Inflammatory macrophage treated with lipopolysaccharide for 1 hour (primary cell): ENCODE results near the gene RAB38.
A peak's percentile ranks its signal among the peaks of the same experiment; 100 is the strongest.

Source experiments
- DNase-seq, 2 donors: peaks; one replicate each; pipeline ENCODE4 v3.0.0-alpha.2; 2020 to 2022

Gene RAB38

DNA sequence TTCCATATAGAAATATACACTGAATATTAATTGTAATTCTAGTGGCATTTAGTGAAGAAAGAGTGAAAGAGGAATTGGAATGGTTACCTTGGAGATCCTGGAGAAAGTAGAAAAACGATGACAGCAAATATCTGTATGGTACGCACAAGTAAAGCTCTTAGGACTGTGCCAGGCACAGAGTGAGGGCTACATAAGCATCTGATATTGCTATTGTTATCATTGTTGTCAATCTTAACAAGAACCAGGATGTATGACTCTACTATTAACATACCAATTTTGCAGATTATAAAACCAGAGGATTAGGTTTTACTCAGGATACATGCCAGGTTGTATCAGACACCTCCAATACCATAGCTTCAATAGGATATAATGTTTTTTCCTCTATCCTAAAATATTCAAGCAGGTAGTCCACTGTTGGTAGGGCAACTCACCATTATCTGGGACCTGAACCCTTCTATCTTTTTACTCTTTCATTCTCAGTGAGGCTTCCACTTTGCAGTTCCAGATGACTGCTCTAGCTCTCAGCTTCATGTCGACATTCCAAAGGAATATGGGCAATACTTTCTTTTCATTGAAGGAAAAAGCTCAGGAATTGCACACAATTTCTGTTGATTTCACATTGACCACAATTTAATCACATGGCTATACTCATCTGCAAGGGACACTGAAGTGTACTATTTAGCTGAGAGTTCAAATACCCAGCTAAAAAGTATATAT lies 73.2 kb downstream of the RAB38 start:
- DNase-seq = peak in 1 of 2 donors; percentile 6

DNA sequence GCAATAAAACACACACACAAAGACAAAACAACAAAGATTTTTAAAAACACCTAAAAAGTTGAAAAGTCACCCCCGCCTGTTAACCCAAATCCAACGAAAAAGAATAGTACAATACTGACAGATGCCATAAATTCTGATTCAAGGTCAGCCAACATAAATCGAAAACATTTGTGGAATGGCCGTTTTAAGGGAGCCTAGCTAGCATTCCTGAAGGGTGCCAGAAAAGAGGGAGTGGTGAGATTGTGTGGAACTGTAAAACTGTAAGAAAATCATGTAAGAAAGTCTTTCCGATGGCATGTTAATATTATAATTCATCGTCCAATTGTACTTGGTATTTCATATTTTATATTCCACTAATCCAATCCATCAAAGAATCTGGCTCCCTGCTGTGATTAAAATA lies 75.1 kb downstream of the RAB38 start:
- no peak for DNase-seq

DNA sequence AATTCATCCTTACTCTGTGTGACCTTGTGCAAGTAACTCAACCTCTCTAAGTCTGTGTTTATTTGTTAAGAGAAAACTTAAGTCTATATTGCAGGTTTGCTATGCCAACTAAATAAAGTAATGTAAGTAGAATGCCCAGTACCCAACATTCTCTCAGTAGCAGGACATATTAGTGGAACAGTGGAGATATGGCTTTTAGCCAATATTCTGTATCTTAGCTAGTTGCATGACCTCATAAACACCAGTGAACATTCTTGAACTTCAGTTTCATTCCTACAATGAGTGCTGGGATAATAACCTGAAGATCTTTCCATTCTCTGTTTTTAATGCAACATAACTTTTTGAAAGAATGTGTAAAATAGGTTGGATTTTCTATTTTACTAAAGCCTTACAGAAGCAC lies 77.0 kb downstream of the RAB38 start:
- DNase-seq = no peak

DNA sequence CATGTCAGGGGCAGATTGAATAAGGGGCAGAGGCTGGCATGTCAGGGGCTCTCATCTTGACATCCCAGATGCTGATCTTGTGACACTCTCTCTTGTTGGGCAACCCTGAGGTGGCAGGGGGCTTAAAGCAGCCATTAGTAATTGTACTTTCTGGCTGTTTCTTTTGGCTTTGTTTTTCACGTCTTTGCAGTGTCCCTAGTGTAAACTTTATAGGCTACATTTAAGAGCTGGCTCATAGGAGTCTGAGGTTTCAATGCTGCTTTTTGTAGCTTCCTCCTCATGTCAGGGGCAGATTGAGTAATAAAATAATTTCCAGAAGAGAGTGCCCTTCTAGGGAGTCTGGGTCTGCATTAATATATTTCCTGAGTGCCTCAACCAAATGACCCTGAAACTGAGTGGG lies 86.1 kb downstream of the RAB38 start:
- no peak for DNase-seq

DNA sequence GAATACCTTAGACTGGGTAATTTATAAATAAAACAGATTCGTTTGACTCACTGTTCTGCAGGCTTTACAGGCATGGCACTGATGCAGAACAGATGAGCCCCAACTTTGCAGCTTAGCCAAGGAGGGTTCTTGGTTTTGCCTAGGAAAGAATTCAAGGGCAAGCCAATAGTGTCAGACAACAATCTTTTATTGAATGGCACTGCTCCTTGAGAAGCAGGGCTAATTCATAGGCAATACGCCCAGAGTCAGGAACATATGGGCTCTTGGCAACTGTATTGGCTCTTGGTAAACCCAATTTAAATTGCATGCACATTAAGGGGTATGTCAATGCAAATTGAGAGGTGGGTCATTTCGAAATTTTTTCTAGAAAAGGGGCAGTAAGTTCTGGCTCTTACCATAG lies 87.9 kb downstream of the RAB38 start:
- DNase-seq = no peak

DNA sequence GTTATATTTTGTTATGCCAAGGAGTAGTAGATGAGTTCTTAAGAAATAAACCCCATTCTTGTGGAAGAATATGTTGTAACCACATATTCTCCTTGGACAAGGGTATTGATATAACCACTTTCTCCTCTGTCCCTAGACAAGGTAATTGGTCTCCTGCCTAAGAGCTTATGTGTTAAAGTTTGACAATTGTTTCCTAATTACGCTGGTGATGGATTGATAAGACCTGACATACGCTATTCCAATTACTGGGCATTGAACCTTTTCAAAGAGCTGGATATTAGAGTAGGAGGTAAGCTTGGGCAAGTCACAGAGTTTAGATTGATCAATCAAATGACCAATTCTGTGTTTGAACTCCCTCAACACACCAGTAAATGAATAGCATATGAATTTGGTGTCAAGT lies 88.9 kb downstream of the RAB38 start:
- DNase-seq = no peak

DNA sequence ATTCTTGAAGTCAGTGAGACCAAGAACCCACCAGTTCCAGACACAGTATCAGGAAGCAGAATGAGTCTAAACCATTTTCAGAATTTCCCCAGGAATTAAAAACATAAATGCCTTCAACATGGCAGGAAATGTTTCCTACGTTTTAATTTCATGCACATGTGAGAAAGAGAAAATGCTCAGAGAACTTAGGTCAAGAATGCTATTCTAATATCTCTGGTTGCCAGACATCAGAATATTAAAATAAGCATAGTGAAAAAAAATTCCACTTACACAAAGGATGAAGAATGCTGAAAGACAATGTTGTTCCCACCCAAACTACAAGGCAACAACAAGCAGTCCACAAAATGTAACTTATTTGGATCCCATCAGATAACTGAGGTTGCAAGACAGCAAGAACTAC lies 104.8 kb downstream of the RAB38 start:
- DNase-seq = no peak

DNA sequence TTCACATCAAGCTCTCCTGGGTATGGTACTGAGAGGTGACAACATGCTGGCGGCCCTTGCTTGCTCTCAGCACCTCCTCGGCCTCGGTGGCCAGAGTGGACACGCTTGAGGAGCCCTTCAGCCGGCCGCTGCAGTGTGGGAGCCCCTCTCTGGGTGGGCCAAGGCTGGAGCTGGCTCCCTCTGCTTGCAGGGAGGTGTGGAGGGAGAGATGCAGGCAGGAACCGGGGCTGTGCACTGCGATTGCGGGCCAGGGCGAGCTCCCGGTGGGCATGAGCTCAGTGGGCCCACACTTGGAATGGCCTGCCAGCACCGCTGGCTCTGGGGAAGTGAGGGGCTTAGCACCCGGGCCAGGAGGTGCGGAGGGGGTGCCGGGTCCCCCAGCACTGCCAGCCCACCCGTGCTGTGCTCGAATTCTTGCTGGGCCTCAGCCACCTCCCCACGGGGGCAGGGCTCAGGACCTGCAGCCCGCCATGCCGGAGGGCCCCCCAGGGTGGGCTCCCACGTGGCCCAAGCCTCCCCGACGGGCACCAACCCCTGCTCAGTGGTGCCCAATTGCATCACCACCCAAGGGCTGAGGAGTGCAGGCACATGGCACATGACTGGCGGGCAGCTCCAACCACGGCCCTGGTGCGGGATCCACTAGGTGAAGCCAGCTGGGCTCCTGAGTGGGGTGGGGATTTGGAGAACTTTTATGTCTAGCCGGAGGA lies 106.2 kb downstream of the RAB38 start:
- DNase-seq = no peak

DNA sequence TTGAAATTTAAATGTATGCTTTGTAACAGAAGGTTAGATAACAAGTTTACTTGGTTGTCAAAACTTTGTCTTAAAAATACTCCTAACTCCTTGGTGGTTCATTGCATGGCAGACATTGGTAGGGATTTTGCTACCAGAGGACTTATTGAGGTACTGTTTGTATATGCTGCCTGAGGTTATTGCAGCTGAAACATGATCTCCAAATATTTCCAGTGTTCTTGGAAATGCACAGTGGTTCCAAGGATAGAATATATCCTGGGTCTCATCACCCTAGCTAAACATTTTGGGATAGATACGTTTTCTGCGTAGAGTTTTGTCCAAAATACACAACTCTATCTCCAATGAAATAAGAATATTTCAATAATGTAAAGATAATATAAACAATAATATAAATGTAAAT lies 109.2 kb downstream of the RAB38 start:
- DNase-seq = no peak

DNA sequence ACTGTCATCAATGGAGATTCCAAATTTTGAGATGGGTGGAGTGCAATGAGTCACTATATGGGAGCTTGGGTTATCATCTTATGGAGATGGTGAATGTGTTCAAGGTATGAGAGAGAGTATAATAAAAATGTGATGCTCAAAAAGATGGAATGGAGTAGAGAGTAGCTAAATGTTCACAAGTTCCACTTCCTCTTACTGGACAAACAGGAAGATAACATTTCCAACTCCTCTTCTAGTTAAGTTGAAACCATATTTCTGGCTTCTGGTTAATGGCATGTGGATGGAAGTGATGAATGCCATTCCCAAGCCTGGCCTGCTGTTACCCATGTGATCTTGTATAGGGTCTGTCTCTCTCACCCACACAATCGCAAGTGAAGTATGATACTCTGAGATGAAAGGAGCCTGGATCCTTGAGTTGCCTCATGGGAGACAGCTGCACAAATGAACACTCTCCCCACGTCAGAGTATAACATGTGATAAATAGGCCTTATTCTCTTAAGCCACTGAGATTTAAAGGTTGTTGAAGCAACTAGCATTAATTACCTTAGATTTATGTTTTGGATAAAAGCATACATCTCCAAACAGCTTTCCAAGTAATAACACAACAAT lies 111.0 kb downstream of the RAB38 start:
- no peak for DNase-seq
